ENCODE results near the gene ARID4B. TPM values are rescaled to one million over a fixed set of nuclear protein-coding genes. Genes with fewer than 3 reads are reported as not detected.

ARID4B gene
- total and polyA plus RNA-seq, 2 of the 13 experiments (the other 11 are each of a cell fraction or from before 2014, with no cell fraction given) = 9.7 to 24.6 TPM

DNA sequence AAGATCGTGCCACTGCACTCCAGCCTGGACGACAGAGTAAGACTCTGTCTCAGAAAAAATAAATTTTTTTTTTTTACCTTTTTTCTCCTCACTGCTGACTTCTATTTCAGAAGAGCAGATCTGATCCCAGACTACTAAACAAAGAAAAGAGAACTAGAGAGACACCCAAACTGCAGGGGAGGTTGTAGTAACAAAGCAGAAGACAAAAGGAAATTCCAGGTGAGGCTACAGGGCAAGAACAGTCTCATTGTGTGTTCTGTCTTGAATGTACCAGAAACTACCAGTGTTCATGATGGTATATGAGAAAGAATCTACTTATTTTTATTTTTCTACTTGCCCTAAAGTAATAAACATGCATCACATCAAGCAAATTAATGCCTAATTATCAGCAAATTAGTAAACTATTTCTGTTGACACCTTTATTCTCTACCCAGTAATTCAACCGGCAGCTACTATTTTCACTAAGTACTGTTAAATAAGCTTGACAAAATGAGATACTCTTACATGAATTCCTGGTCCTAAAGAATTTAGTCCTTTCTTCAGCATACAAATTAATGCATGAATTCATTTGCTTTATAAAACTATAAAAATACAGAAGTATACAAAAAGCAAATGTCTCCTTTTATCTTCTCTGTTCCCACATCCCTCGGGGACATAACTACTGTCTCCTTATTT, 40.6 kb downstream of the ARID4B start (continued):
- TF ChIP-seq, protein P1, sequence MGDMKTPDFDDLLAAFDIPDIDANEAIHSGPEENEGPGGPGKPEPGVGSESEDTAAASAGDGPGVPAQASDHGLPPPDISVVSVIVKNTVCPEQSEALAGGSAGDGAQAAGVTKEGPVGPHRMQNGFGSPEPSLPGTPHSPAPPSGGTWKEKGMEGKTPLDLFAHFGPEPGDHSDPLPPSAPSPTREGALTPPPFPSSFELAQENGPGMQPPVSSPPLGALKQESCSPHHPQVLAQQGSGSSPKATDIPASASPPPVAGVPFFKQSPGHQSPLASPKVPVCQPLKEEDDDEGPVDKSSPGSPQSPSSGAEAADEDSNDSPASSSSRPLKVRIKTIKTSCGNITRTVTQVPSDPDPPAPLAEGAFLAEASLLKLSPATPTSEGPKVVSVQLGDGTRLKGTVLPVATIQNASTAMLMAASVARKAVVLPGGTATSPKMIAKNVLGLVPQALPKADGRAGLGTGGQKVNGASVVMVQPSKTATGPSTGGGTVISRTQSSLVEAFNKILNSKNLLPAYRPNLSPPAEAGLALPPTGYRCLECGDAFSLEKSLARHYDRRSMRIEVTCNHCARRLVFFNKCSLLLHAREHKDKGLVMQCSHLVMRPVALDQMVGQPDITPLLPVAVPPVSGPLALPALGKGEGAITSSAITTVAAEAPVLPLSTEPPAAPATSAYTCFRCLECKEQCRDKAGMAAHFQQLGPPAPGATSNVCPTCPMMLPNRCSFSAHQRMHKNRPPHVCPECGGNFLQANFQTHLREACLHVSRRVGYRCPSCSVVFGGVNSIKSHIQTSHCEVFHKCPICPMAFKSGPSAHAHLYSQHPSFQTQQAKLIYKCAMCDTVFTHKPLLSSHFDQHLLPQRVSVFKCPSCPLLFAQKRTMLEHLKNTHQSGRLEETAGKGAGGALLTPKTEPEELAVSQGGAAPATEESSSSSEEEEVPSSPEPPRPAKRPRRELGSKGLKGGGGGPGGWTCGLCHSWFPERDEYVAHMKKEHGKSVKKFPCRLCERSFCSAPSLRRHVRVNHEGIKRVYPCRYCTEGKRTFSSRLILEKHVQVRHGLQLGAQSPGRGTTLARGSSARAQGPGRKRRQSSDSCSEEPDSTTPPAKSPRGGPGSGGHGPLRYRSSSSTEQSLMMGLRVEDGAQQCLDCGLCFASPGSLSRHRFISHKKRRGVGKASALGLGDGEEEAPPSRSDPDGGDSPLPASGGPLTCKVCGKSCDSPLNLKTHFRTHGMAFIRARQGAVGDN (CRISPR knock-in tag; IDR thresholded peaks at IDR 0.05) = no peak
- TF ChIP-seq ZNF652 (CRISPR knock-in tag; IDR thresholded peaks at IDR 0.05; ENCODE audit: borderline replicate concordance, low read depth) = no peak
- TF ChIP-seq SIN3B (IDR thresholded peaks at IDR 0.05; ENCODE audit: low read length) = no peak
- no peak for TF ChIP-seq FOXM1 (CRISPR knock-in tag; IDR thresholded peaks at IDR 0.05)
- no peak for TF ChIP-seq ELF3 (CRISPR knock-in tag; IDR thresholded peaks at IDR 0.05)

DNA sequence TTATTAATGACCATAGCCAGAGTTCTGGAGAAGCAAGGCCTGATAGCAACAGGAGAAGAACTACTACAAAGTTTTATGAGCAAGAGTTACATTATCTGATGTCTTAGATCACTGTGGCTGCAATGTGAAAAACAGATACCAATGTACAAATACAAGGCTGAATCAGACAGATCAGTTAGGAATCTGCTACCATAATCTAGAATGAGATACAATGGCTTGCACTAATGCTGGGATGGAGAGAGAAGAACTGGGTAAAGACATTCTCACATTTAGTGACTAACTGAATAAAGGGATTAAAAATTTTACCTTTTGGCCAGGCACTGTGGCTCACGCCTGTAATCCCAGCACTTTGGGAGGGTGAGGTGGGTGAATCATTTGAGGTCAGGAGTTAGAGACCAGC, 41.3 kb downstream of the ARID4B start:
- DNase-seq (ENCODE audit: low spot score) = no peak
- no peak overlapping the region for H3K9ac ChIP-seq (ENCODE audit: insufficient read depth, low read depth, low read length)
- ATAC-seq = no peak
- no peak overlapping the region for H2AFZ ChIP-seq (ENCODE audit: low read length)
- in situ Hi-C loops (cut with HindIII; ENCODE audit: extremely low pct_ligation_motif_present, low pct_unique_long_range_greater_than_20kb) (no loop called here), intact Hi-C loops (cut with micrococcal nuclease; ENCODE audit: unreplicated experiment) (no loop called here)
- H3K79me2 ChIP-seq (ENCODE audit: insufficient read depth, low read length) = peaks cover 96% of the 10 kb centered on the region
- no peaks in the 10 kb centered on the region for H3K27me3 ChIP-seq (ENCODE audit: control insufficient read depth in 1 of 2, insufficient read depth in 2 of 2, low read length in 2 of 2)
- H3K36me3 ChIP-seq (replicated peaks in 1 of 2; ENCODE audit: control insufficient read depth in 1 of 2, insufficient read depth in 2 of 2, low read length in 2 of 2) = no peaks in the 10 kb centered on the region
- no peaks in the 10 kb centered on the region for H3K9me3 ChIP-seq (ENCODE audit: low read length)
- CTCF ChIA-PET (ENCODE audit: low intra/inter-chr PET ratio, low total read pairs) = no interaction called here
- no peak overlapping the region for H3K27ac ChIP-seq (ENCODE audit: extremely low read length, insufficient read depth, low read length)
- H3K4me3 ChIP-seq (replicated peaks in 1 of 3; ENCODE audit: insufficient read depth in 1 of 3, low read depth in 2 of 3, low read length in 3 of 3) = no peak overlapping the region
- no peak for FAIRE-seq
- H3K4me2 ChIP-seq (ENCODE audit: low read depth, low read length) = no peak overlapping the region
- no TSS peak for BruUV-seq (replicated peaks)
- H3K4me1 ChIP-seq (ENCODE audit: insufficient read depth, low read length) = 0 out of 2 replicates have a peak, but pooled peaks cover 2% of the 10 kb centered on the region
- 96% methylated on average over 1 of the region's 1 CpG for WGBS (ENCODE audit: low lambda C conversion rate)
- POLR2A ChIA-PET = no interaction called here
- H4K20me1 ChIP-seq (ENCODE audit: insufficient read depth, low read length) = peaks cover 45% of the 10 kb centered on the region
- TF ChIP-seq HNF4G (IDR thresholded peaks at IDR 0.05; ENCODE audit: borderline replicate concordance, low read depth, low read length) (no peak), HNF4G (CRISPR knock-in tag; IDR thresholded peaks at IDR 0.05; ENCODE audit: borderline replicate concordance, low read depth) (no peak), PPARG (CRISPR knock-in tag; conservative IDR thresholded peaks at IDR 0.05) (no peak), MAFG (CRISPR knock-in tag; IDR thresholded peaks at IDR 0.05) (no peak), ZNF550 (CRISPR knock-in tag; IDR thresholded peaks at IDR 0.05; ENCODE audit: borderline replicate concordance) (no peak), RFX5 (IDR thresholded peaks at IDR 0.05; ENCODE audit: low read depth, low read length) (no peak), PATZ1 (CRISPR knock-in tag; IDR thresholded peaks at IDR 0.05) (no peak), ZNF317 (CRISPR knock-in tag; IDR thresholded peaks at IDR 0.05) (no peak)
- TF ChIP-seq, protein P2, sequence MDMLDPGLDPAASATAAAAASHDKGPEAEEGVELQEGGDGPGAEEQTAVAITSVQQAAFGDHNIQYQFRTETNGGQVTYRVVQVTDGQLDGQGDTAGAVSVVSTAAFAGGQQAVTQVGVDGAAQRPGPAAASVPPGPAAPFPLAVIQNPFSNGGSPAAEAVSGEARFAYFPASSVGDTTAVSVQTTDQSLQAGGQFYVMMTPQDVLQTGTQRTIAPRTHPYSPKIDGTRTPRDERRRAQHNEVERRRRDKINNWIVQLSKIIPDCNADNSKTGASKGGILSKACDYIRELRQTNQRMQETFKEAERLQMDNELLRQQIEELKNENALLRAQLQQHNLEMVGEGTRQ (IDR thresholded peaks at IDR 0.05; ENCODE audit: low read depth, low read length) = no peak
- TF ChIP-seq, protein P2 (CRISPR knock-in tag; IDR thresholded peaks at IDR 0.05; ENCODE audit: borderline replicate concordance) = no peak
- TF ChIP-seq, protein P3, sequence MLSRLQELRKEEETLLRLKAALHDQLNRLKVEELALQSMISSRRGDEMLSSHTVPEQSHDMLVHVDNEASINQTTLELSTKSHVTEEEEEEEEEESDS (CRISPR knock-in tag; IDR thresholded peaks at IDR 0.05; ENCODE audit: borderline replicate concordance) = no peak

Measured in HepG2 (cell line).